Measurements from ENCODE around the gene FANCG. TPM values are rescaled to one million over a fixed set of nuclear protein-coding genes. Genes with fewer than 3 reads are reported as not detected.

FANCG gene
- total and polyA plus RNA-seq, 2 donors: 33.7 to 35.2 TPM

GRCh38 chr9:35056571-35057270 lies 23.0 kb downstream of the FANCG start:
- Histone ChIP-seq H3K36me3 (ENCODE audit: control insufficient read depth in 2 of 2, insufficient read depth in 2 of 2, low read length in 1 of 2) (peaks cover 53 to 79% of the 10 kb centered on the region in 2 donors), H3K9me3 (ENCODE audit: control insufficient read depth in 2 of 2, insufficient read depth in 1 of 2, low read length in 1 of 2) (no peaks in the 10 kb centered on the region), H3K27me3 (ENCODE audit: control insufficient read depth in 2 of 2, insufficient read depth in 1 of 2, low read length in 1 of 2) (no peaks in the 10 kb centered on the region), H3K4me1 (ENCODE audit: control insufficient read depth in 2 of 2, insufficient read depth in 2 of 2, low read length in 2 of 2) (no peaks in the 10 kb centered on the region), H3K4me3 (ENCODE audit: low read length in 2 of 2) (no peak overlapping the region), H3K27ac (ENCODE audit: low read depth in 1 of 2, low read length in 1 of 2) (no peak overlapping the region)
- 99% methylated on average over 9 of the region's 9 CpGs for WGBS
- DNase-seq (ENCODE audit: low read depth in 6 of 9, low spot score in 9 of 9): no peak

- DNase-seq (ENCODE audit: low read depth in 6 of 9, low spot score in 9 of 9): no peak
- peaks cover 36 to 71% of the 10 kb centered on the region in 2 donors for H3K36me3 ChIP-seq (ENCODE audit: control insufficient read depth in 2 of 2, insufficient read depth in 2 of 2, low read length in 1 of 2)
- no peak overlapping the region for H3K27ac ChIP-seq (ENCODE audit: low read depth in 1 of 2, low read length in 1 of 2)
- no peaks in the 10 kb centered on the region for H3K9me3 ChIP-seq (ENCODE audit: control insufficient read depth in 2 of 2, insufficient read depth in 1 of 2, low read length in 1 of 2)
- H3K4me1 ChIP-seq (ENCODE audit: control insufficient read depth in 2 of 2, insufficient read depth in 2 of 2, low read length in 2 of 2): no peaks in the 10 kb centered on the region
- H3K27me3 ChIP-seq (ENCODE audit: control insufficient read depth in 2 of 2, insufficient read depth in 1 of 2, low read length in 1 of 2): no peaks in the 10 kb centered on the region
- WGBS: 97% methylated on average over 14 of the region's 14 CpGs
- H3K4me3 ChIP-seq (ENCODE audit: low read length in 2 of 2): no peak overlapping the region
These were observed 24.7 kb downstream of the FANCG start for GRCh38 chr9:35054871-35055644.

- no peak for DNase-seq (ENCODE audit: low read depth in 6 of 9, low spot score in 9 of 9)
- no peaks in the 10 kb centered on the region for H3K27me3 ChIP-seq (ENCODE audit: control insufficient read depth in 2 of 2, insufficient read depth in 1 of 2, low read length in 1 of 2)
- peaks cover 36 to 70% of the 10 kb centered on the region in 2 donors for H3K36me3 ChIP-seq (ENCODE audit: control insufficient read depth in 2 of 2, insufficient read depth in 2 of 2, low read length in 1 of 2)
- no peaks in the 10 kb centered on the region for H3K9me3 ChIP-seq (ENCODE audit: control insufficient read depth in 2 of 2, insufficient read depth in 1 of 2, low read length in 1 of 2)
- H3K27ac ChIP-seq (ENCODE audit: low read depth in 1 of 2, low read length in 1 of 2): no peak overlapping the region
- 89% methylated on average over 5 of the region's 5 CpGs for WGBS
- H3K4me3 ChIP-seq (ENCODE audit: low read length in 2 of 2): no peak overlapping the region
- no peaks in the 10 kb centered on the region for H3K4me1 ChIP-seq (ENCODE audit: control insufficient read depth in 2 of 2, insufficient read depth in 2 of 2, low read length in 2 of 2)
These were observed 25.4 kb downstream of the FANCG start for GRCh38 chr9:35054185-35054835.

GRCh38 chr9:35051069-35051967 lies 28.4 kb downstream of the FANCG start:
- H3K4me1 ChIP-seq (ENCODE audit: control insufficient read depth in 2 of 2, insufficient read depth in 2 of 2, low read length in 2 of 2): no peaks in the 10 kb centered on the region
- DNase-seq (ENCODE audit: low read depth in 6 of 9, low spot score in 9 of 9): peak in 5 of 9 donors; percentile 25 to 74 (median 53)
- no peaks in the 10 kb centered on the region for H3K27me3 ChIP-seq (ENCODE audit: control insufficient read depth in 2 of 2, insufficient read depth in 1 of 2, low read length in 1 of 2)
- no peaks in the 10 kb centered on the region for H3K9me3 ChIP-seq (ENCODE audit: control insufficient read depth in 2 of 2, insufficient read depth in 1 of 2, low read length in 1 of 2)
- WGBS: 91% methylated on average over 7 of the region's 7 CpGs
- no peak overlapping the region for H3K27ac ChIP-seq (ENCODE audit: low read depth in 1 of 2, low read length in 1 of 2)
- peaks cover 25 to 48% of the 10 kb centered on the region in 2 donors for H3K36me3 ChIP-seq (ENCODE audit: control insufficient read depth in 2 of 2, insufficient read depth in 2 of 2, low read length in 1 of 2)
- no peak overlapping the region for H3K4me3 ChIP-seq (ENCODE audit: low read length in 2 of 2)

- over 99% methylated on average over 6 of the region's 6 CpGs for WGBS
- Histone ChIP-seq H3K36me3 (ENCODE audit: control insufficient read depth in 2 of 2, insufficient read depth in 2 of 2, low read length in 1 of 2) (peaks cover 37 to 48% of the 10 kb centered on the region in 2 donors), H3K27me3 (ENCODE audit: control insufficient read depth in 2 of 2, insufficient read depth in 1 of 2, low read length in 1 of 2) (no peaks in the 10 kb centered on the region), H3K4me1 (ENCODE audit: control insufficient read depth in 2 of 2, insufficient read depth in 2 of 2, low read length in 2 of 2) (peaks cover 0 to 3% of the 10 kb centered on the region in 2 donors), H3K27ac (ENCODE audit: low read depth in 1 of 2, low read length in 1 of 2) (no peak overlapping the region), H3K4me3 (ENCODE audit: low read length in 2 of 2) (no peak overlapping the region), H3K9me3 (ENCODE audit: control insufficient read depth in 2 of 2, insufficient read depth in 1 of 2, low read length in 1 of 2) (no peaks in the 10 kb centered on the region)
- DNase-seq (ENCODE audit: low read depth in 6 of 9, low spot score in 9 of 9): no peak
These were observed 31.2 kb downstream of the FANCG start for GRCh38 chr9:35048511-35048910.

GRCh38 chr9:35044071-35044470 lies 35.7 kb downstream of the FANCG start:
- peaks cover 0 to 10% of the 10 kb centered on the region in 2 donors for H3K4me1 ChIP-seq (ENCODE audit: control insufficient read depth in 2 of 2, insufficient read depth in 2 of 2, low read length in 2 of 2)
- H3K4me3 ChIP-seq (ENCODE audit: low read length in 2 of 2): no peak overlapping the region
- H3K36me3 ChIP-seq (ENCODE audit: control insufficient read depth in 2 of 2, insufficient read depth in 2 of 2, low read length in 1 of 2): peaks cover 37 to 41% of the 10 kb centered on the region in 2 donors
- DNase-seq (ENCODE audit: low read depth in 6 of 9, low spot score in 9 of 9): no peak
- H3K9me3 ChIP-seq (ENCODE audit: control insufficient read depth in 2 of 2, insufficient read depth in 1 of 2, low read length in 1 of 2): peaks cover 0 to 3% of the 10 kb centered on the region in 2 donors
- 96% methylated on average over 3 of the region's 3 CpGs for WGBS
- H3K27ac ChIP-seq (ENCODE audit: low read depth in 1 of 2, low read length in 1 of 2): no peak overlapping the region
- H3K27me3 ChIP-seq (ENCODE audit: control insufficient read depth in 2 of 2, insufficient read depth in 1 of 2, low read length in 1 of 2): no peaks in the 10 kb centered on the region

DNA sequence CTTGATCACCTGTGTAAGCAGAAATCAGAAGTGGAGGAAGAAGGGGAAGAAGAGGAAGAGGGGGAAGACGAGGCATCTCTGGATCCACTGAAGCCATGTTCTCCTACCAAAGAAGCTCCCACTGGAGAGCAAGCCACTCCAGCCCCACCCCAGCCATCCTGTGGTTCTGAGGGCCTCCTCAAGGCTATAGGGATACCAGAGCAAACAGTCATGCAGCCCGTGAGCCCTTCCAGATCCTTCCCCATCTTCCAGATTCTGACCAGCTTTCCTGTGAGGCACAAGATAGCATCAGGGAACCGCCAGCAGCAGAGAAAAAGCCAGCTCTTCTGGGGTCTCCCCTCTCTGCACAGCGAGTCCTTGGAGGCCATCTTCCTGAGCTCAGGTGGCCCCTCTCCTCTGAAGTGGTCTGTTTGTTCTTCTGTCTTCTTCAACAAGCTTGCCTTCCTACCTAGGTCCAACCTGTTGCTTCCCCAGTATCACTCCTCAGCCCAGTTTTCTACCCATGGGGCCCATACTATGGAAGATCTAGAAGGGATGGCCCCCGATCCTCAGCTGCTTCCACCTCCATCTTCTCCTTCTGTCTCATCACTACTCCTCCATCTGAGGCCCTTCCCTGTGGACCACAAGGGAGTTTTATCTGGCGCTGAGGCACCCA lies 36.7 kb downstream of the FANCG start:
- Histone ChIP-seq H3K27ac (ENCODE audit: low read depth in 1 of 2, low read length in 1 of 2) (no peak overlapping the region), H3K27me3 (ENCODE audit: control insufficient read depth in 2 of 2, insufficient read depth in 1 of 2, low read length in 1 of 2) (no peaks in the 10 kb centered on the region), H3K4me3 (ENCODE audit: low read length in 2 of 2) (no peak overlapping the region), H3K4me1 (ENCODE audit: control insufficient read depth in 2 of 2, insufficient read depth in 2 of 2, low read length in 2 of 2) (peaks cover 0 to 10% of the 10 kb centered on the region in 2 donors), H3K36me3 (ENCODE audit: control insufficient read depth in 2 of 2, insufficient read depth in 2 of 2, low read length in 1 of 2) (peaks cover 34 to 40% of the 10 kb centered on the region in 2 donors), H3K9me3 (ENCODE audit: control insufficient read depth in 2 of 2, insufficient read depth in 1 of 2, low read length in 1 of 2) (peaks cover 0 to 3% of the 10 kb centered on the region in 2 donors)
- DNase-seq (ENCODE audit: low read depth in 6 of 9, low spot score in 9 of 9): no peak
- 87% methylated on average over 6 of the region's 6 CpGs for WGBS

- H3K27me3 ChIP-seq (ENCODE audit: control insufficient read depth in 2 of 2, insufficient read depth in 1 of 2, low read length in 1 of 2): no peaks in the 10 kb centered on the region
These were observed 37.6 kb downstream of the FANCG start for GRCh38 chr9:35042081-35042604.

More at GRCh38 chr9:35042081-35042604, 37.6 kb downstream of the FANCG start:
- Histone ChIP-seq H3K4me3 (ENCODE audit: low read length in 2 of 2) (no peak overlapping the region), H3K4me1 (ENCODE audit: control insufficient read depth in 2 of 2, insufficient read depth in 2 of 2, low read length in 2 of 2) (peaks cover 0 to 10% of the 10 kb centered on the region in 2 donors), H3K9me3 (ENCODE audit: control insufficient read depth in 2 of 2, insufficient read depth in 1 of 2, low read length in 1 of 2) (peaks cover 0 to 3% of the 10 kb centered on the region in 2 donors), H3K36me3 (ENCODE audit: control insufficient read depth in 2 of 2, insufficient read depth in 2 of 2, low read length in 1 of 2) (peaks cover 35 to 36% of the 10 kb centered on the region in 2 donors), H3K27ac (ENCODE audit: low read depth in 1 of 2, low read length in 1 of 2) (no peak overlapping the region)
- no peak for DNase-seq (ENCODE audit: low read depth in 6 of 9, low spot score in 9 of 9)
- 96% methylated on average over 3 of the region's 3 CpGs for WGBS

All from thymus (tissue), 11 donors.